Natural killer cell (primary cell): ENCODE data around the gene HOXA6. TPM values are rescaled to one million over a fixed set of nuclear protein-coding genes. Genes with fewer than 3 reads are reported as not detected.

Experiments used
- ATAC-seq, 3 donors: fragments of 150-1000 bp in 2 of 3; fragments of 200-7000 bp in 1 of 3; cut with Tn5 transposase; 1 replicate in 1 of 3; 2 replicates in 2 of 3; pipeline ENCODE4 v1.10.0; 2021; ENCODE audit warnings: mild to moderate bottlenecking in 2 of 3, moderate library complexity in 2 of 3
- DNase-seq, 2 donors: peaks; one replicate each; pipeline versions ENCODE4 v3.0.0 to v3.0.0-alpha.2; 2013 to 2021; ENCODE audit warnings: mixed read lengths in 1 of 2
- H3K27ac ChIP-seq: one replicate; pipeline ENCODE4 v1.5.1; 2013; ENCODE audit warnings: mild to moderate bottlenecking, low read length
- H3K27me3 ChIP-seq: one replicate; pipeline ENCODE4 v1.6.1; 2013; ENCODE audit warnings: low read length; ENCODE audit not compliant: control insufficient read depth, insufficient read depth
- H3K36me3 ChIP-seq: one replicate; pipeline ENCODE4 v1.6.1; 2013; ENCODE audit warnings: low read length; ENCODE audit not compliant: control insufficient read depth, insufficient read depth
- H3K4me1 ChIP-seq: one replicate; pipeline ENCODE4 v1.6.1; 2013; ENCODE audit warnings: low read length; ENCODE audit not compliant: control insufficient read depth, insufficient read depth
- H3K4me3 ChIP-seq: one replicate; pipeline ENCODE4 v1.5.1; 2013; ENCODE audit warnings: low read length
- H3K9me3 ChIP-seq: one replicate; pipeline ENCODE4 v1.6.1; 2013; ENCODE audit warnings: low read length; ENCODE audit not compliant: control insufficient read depth, insufficient read depth
- H3K27ac Mint-ChIP-seq, 2 donors: one replicate each; pipeline ENCODE4 v1.8.0; 2022; ENCODE audit warnings: mild to moderate bottlenecking in 2 of 2, mixed read lengths in 2 of 2, moderate library complexity in 1 of 2
- H3K27me3 Mint-ChIP-seq, 2 donors: one replicate each; pipeline ENCODE4 v1.8.0; 2022; ENCODE audit warnings: low read depth in 2 of 2, mixed read lengths in 2 of 2
- H3K36me3 Mint-ChIP-seq: one replicate; pipeline ENCODE4 v1.8.0; 2022; ENCODE audit warnings: mixed read lengths
- H3K4me1 Mint-ChIP-seq, 2 donors: one replicate each; pipeline ENCODE4 v1.8.0; 2022; ENCODE audit warnings: mixed read lengths in 2 of 2
- H3K4me3 Mint-ChIP-seq: one replicate; pipeline ENCODE4 v1.8.0; 2022; ENCODE audit warnings: mild to moderate bottlenecking, moderate library complexity, mixed read lengths
- H3K9me3 Mint-ChIP-seq, 2 donors: one replicate each; pipeline ENCODE4 v1.8.0; 2022; ENCODE audit warnings: mixed read lengths in 2 of 2
- WGBS: methylation state at CpG from one replicate; pipeline ENCODE4 v1.1.7; 2013; ENCODE audit warnings: missing lambda C conversion rate; ENCODE audit not compliant: insufficient coverage; 5-methylcytosine and 5-hydroxymethylcytosine counted together
- intact Hi-C: fragments of 100-400 bp; cut with micrococcal nuclease; formaldehyde crosslinking; loops from one replicate; pipeline ENCODE4 v1.14.2; 2022
- total RNA-seq, 4 donors: library from RNA; stranded (reverse); fragments of 120-200 nt in 1 of 4; gene quantifications; one replicate each; pipeline versions ENCODE4 v1.2.3 to v1.2.4, GENCODE V29; 2013 to 2022
- TF ChIP-seq, protein P1 (sequence below): fragments of 200-600 bp; IDR thresholded peaks from one replicate; pipeline ENCODE4 v1.8.0; 2022; ENCODE audit warnings: antibody characterized with exemption

HOXA6 gene
- total RNA-seq, 3 donors from 2014 or later (not counting 1 experiment from before 2014, with no cell fraction given): 0.28 to 0.65 (median 0.43) TPM

DNA sequence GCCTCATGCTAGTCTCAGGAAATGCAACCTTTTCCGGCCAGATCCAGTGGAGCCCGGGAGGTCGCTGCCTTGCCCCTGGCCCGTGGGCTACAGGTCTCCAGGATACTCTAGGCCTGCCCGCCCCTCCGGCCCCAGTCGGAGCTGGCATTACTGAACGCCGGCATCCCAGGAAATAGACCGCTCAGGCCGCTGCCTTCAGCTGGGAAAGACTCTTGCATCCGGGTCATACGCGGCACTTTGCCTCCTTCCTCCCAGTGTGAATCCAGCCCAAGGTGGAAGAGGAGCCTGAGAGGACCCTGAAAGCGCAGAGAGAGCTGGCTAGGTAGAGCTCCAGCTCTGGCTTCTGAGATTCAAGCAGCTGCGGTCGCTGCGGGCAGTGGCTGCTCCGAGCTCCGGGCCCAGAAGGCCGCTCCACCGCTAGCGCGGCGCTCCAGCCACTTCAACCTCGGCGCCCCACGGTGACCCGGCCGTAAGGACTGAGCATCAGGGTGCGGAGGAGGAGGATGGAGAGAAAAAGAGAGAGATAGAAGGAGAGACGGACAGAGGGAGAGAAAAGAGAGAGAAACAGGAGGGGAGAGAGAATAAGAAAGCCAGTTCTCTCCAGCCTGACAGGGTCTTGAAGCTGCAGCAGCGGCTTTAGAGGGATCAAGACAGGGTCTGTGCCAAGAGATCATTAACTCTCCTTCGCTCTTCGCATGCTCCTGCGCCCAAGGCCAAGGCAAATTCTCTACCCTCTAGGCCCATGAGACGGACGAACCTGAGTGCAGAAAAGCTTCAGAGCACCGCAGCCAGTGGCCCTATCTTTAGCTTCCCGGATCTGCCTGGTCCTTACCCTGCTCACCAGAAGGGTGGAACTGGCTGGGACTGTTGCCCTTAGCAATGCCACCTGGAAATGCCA, 28.3 kb upstream of the HOXA6 start:
- H3K36me3 ChIP-seq: no peaks in the 10 kb centered on the region
- no peak overlapping the region for H3K4me3 Mint-ChIP-seq

DNA sequence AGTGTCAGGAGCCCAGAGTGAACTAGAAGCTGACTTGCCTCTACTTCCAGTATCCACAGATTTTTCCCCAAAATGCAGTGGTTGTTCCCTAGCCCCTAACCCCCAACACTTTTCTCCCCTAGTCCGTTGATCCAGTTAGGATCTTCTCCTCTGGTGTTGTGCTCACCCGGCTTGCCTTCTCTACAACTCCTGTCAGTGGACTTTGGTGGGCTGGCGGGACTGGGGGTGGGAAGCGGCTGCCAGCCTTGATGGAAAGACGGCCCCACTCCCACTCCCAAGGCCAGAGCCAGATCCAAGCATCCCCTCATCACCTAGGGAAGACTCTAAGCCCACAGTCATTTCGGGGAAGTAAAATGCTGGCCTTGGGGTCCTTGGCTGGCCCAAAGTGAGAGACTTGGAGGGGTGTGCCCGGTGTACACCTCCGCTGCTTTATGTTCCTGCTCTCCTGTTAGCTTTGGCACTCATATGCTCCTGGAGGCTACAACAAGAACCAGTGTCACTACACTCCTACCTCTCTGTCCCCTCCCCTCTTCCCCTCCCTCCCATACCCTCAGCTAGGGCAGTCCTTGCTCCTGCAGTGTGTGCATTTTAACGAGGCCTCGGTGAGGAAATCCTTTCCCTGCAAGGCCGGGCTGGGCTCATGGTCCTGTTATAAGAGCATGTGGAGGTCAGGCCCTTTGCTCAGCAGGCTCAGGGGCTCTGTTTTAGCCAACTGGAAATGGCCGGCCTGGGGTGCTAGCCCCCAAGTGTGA, 27.5 kb upstream of the HOXA6 start:
- TF ChIP-seq, protein P1, sequence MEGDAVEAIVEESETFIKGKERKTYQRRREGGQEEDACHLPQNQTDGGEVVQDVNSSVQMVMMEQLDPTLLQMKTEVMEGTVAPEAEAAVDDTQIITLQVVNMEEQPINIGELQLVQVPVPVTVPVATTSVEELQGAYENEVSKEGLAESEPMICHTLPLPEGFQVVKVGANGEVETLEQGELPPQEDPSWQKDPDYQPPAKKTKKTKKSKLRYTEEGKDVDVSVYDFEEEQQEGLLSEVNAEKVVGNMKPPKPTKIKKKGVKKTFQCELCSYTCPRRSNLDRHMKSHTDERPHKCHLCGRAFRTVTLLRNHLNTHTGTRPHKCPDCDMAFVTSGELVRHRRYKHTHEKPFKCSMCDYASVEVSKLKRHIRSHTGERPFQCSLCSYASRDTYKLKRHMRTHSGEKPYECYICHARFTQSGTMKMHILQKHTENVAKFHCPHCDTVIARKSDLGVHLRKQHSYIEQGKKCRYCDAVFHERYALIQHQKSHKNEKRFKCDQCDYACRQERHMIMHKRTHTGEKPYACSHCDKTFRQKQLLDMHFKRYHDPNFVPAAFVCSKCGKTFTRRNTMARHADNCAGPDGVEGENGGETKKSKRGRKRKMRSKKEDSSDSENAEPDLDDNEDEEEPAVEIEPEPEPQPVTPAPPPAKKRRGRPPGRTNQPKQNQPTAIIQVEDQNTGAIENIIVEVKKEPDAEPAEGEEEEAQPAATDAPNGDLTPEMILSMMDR: no peak
- Histone ChIP-seq H3K27ac (no peak overlapping the region), H3K4me3 (no peak overlapping the region), H3K9me3 (no peaks in the 10 kb centered on the region), H3K27me3 (peaks cover 67% of the 10 kb centered on the region), H3K4me1 (peaks cover 42% of the 10 kb centered on the region), H3K36me3 (no peaks in the 10 kb centered on the region)
- intact Hi-C loops: no loop called here
- peak overlapping the region; percentile 74 for H3K4me3 Mint-ChIP-seq
- peaks cover 20% of the 10 kb centered on the region for H3K36me3 Mint-ChIP-seq
- peaks cover 56 to 61% of the 10 kb centered on the region in 2 donors for H3K27me3 Mint-ChIP-seq
- DNase-seq (peak in 1 of 2 donors; percentile 8), ATAC-seq (no peak)
- H3K9me3 Mint-ChIP-seq: no peaks in the 10 kb centered on the region
- H3K4me1 Mint-ChIP-seq: peaks cover 24 to 32% of the 10 kb centered on the region in 2 donors
- no peak overlapping the region for H3K27ac Mint-ChIP-seq
- 96% methylated on average over 12 of the region's 12 CpGs for WGBS

More for the DNA sequence above, 28.3 kb upstream of the HOXA6 start:
- no peak overlapping the region for H3K4me3 ChIP-seq
- H3K27ac Mint-ChIP-seq: no peak overlapping the region
- peaks cover 24 to 32% of the 10 kb centered on the region in 2 donors for H3K4me1 Mint-ChIP-seq
- TF ChIP-seq, protein P1: no peak
- WGBS: 96% methylated on average over 40 of the region's 40 CpGs
- H3K9me3 ChIP-seq: no peaks in the 10 kb centered on the region
- intact Hi-C loops: no loop called here
- H3K4me1 ChIP-seq: peaks cover 40% of the 10 kb centered on the region
- peaks cover 49 to 59% of the 10 kb centered on the region in 2 donors for H3K27me3 Mint-ChIP-seq
- peaks cover 20% of the 10 kb centered on the region for H3K36me3 Mint-ChIP-seq
- no peak overlapping the region for H3K27ac ChIP-seq
- H3K9me3 Mint-ChIP-seq: no peaks in the 10 kb centered on the region
- DNase-seq (peak in 1 of 2 donors; percentile 13), ATAC-seq (no peak)
- H3K27me3 ChIP-seq: peaks cover 68% of the 10 kb centered on the region

DNA sequence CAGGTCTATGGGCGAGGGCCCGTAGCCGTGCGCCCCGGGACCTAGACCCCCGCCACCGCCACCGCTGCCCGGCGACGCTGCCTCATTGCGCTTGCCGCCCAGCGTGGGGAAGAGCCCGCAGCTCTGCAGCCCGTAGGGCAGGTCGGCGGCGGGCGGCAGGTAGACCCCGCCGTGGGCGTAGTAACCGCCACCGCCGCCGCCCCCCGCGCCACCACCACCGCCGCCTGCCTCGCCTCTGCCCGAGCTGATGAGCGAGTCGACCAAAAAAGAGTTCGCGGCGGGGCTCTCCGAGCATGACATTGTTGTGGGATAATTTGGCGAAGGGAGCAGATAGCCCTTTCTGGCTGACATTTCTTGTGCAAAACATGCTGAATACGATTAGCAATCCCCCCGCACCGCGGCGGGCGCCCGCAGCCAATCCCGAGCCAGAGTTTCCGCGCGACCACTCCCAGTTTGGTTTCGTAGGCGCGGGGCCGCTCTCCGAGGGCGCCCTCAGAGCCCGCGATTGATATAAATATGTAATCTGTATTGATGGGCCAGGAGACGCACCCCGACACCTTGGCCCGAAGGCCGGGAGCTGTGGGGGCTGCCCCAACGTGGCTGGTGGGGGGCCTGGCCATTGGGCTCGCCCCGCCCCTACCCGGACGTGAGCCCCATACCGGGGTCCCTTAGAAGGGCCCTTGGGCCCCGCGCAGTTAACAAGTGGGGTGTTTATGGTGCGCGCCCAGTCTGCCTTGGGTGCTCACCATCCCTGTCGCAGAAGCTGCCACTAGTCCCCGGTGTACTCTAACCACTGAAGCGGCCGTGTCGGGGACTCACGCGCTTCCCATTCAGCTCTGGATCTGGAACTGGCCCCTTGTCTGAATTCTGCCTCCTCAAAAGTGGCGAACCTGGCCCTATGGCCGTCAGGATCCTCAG, 26.6 kb upstream of the HOXA6 start, which contains the start of gene HOXA10:
Gene HOXA10, minus strand, starts transcription at position 365 of the 918 bp plus-strand sequence. Its CDS starts 14 bp downstream, at position 351.
- Histone ChIP-seq H3K36me3 (no peaks in the 10 kb centered on the region), H3K27ac (peak within 1 kb of the TSS; percentile 23), H3K9me3 (no peaks in the 10 kb centered on the region), H3K27me3 (peaks cover 65% of the 10 kb centered on the region), H3K4me3 (peak within 1 kb of the TSS; percentile 49), H3K4me1 (peaks cover 41% of the 10 kb centered on the region)
- ATAC-seq: no peak
- peak; percentile 16 to 22 for DNase-seq
- Mint-ChIP-seq H3K9me3 (no peaks in the 10 kb centered on the region), H3K36me3 (peaks cover 13% of the 10 kb centered on the region), H3K4me3 (peak within 1 kb of the TSS; percentile 83), H3K27me3 (peaks cover 50 to 59% of the 10 kb centered on the region in 2 donors), H3K4me1 (peaks cover 17 to 24% of the 10 kb centered on the region in 2 donors), H3K27ac (peak within 1 kb of the TSS in 1 of 2 donors; percentile 9)
- WGBS: 5% methylated on average over 82 of the region's 82 CpGs
- TF ChIP-seq, protein P1: no peak
- intact Hi-C loops: loop anchor here (2.0 kb wide), 2 partner anchors 13 to 17 kb away; partner anchors contain the start of gene HOXA7
